GM21515 (cell line): ENCODE data around the gene GLG1.

Source experiments
- ATAC-seq: cut with Tn5 transposase; IDR thresholded peaks from one replicate; pipeline ENCODE4 v1.9.1; 2021; ENCODE audit not compliant: unreplicated experiment

Gene GLG1

GRCh38 chr16:74611721-74612120 lies 4.8 kb upstream of the GLG1 start:
- ATAC-seq: no peak

- ATAC-seq: no peak
Measured at GRCh38 chr16:74608944-74609343, 2.0 kb upstream of the GLG1 start.

- ATAC-seq: no peak
Measured at GRCh38 chr16:74608381-74608780, 1.5 kb upstream of the GLG1 start.

- ATAC-seq: no peak
Measured at GRCh38 chr16:74607962-74608356, 1.0 kb upstream of the GLG1 start.

GRCh38 chr16:74607310-74607961 lies 522 bp upstream of the GLG1 start:
- ATAC-seq: peak; percentile 30

GRCh38 chr16:74605746-74606520 lies 981 bp downstream of the GLG1 start:
- no peak for ATAC-seq

GRCh38 chr16:74605332-74605731 lies 1.6 kb downstream of the GLG1 start:
- ATAC-seq: no peak

- no peak for ATAC-seq
Measured at GRCh38 chr16:74603848-74604247, 3.1 kb downstream of the GLG1 start.

- peak; percentile 84 for ATAC-seq
Measured at GRCh38 chr16:74601126-74601871, 5.6 kb downstream of the GLG1 start.

- ATAC-seq: no peak
Measured at GRCh38 chr16:74596586-74596985, 10.3 kb downstream of the GLG1 start.

- no peak for ATAC-seq
Measured at GRCh38 chr16:74592847-74593246, 14.1 kb downstream of the GLG1 start.

- no peak for ATAC-seq
Measured at GRCh38 chr16:74591876-74592650, 14.9 kb downstream of the GLG1 start.

- ATAC-seq: no peak
Measured at GRCh38 chr16:74586948-74587347, 20.0 kb downstream of the GLG1 start.

GRCh38 chr16:74585846-74586443 lies 21.0 kb downstream of the GLG1 start:
- no peak for ATAC-seq

- no peak for ATAC-seq
Measured at GRCh38 chr16:74583926-74584666, 22.8 kb downstream of the GLG1 start.

- ATAC-seq: no peak
Measured at GRCh38 chr16:74582970-74583369, 23.9 kb downstream of the GLG1 start.

GRCh38 chr16:74580833-74581232 lies 26.1 kb downstream of the GLG1 start:
- ATAC-seq: peak; percentile 52

GRCh38 chr16:74578838-74579237 lies 28.1 kb downstream of the GLG1 start:
- no peak for ATAC-seq

GRCh38 chr16:74578433-74578832 lies 28.5 kb downstream of the GLG1 start:
- ATAC-seq: no peak

- no peak for ATAC-seq
Measured at GRCh38 chr16:74577882-74578366, 29.0 kb downstream of the GLG1 start.
